HG02571 (cell line): ENCODE data around the gene ADSS1.

ENCODE experiments used
- ATAC-seq: cut with Tn5 transposase; IDR thresholded peaks from one replicate; pipeline ENCODE4 v1.9.1; 2021; ENCODE audit warnings: mild to moderate bottlenecking, moderate library complexity; ENCODE audit not compliant: unreplicated experiment

The ADSS1 gene

DNA sequence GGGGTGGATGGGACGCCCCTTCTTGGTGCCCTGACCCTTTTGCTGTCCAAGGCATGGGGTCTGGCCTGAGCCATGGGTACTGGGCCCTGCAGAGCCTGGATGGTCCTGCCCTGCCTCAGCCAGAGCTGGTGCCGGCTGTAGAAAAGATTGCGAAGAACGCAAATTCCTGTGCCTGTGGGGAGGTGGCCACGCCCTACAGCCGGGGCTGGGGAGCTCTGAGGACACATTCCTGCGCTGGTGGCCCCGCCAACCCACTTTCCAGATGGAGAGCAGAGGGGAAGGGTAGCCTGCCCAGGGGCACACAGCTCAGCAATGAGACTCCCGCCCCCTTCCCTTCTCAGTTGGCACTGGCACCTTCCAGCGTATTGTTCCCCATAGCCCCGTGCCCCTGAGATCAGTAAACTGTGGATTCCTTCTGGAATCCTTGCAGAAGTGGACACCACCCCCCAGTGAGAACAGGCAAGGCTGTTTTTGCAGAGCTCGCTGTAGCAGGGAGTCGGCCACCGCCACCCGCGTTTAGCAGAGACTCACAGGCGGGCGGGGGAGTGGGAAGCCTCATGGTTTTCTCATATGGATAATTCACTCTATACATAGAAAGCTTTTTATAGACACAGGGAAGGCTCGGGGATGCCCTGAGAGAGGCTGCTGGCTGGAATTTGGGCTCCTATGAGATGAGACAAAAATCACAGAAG lies 26.0 kb upstream of the ADSS1 start:
- ATAC-seq, result no peak

DNA sequence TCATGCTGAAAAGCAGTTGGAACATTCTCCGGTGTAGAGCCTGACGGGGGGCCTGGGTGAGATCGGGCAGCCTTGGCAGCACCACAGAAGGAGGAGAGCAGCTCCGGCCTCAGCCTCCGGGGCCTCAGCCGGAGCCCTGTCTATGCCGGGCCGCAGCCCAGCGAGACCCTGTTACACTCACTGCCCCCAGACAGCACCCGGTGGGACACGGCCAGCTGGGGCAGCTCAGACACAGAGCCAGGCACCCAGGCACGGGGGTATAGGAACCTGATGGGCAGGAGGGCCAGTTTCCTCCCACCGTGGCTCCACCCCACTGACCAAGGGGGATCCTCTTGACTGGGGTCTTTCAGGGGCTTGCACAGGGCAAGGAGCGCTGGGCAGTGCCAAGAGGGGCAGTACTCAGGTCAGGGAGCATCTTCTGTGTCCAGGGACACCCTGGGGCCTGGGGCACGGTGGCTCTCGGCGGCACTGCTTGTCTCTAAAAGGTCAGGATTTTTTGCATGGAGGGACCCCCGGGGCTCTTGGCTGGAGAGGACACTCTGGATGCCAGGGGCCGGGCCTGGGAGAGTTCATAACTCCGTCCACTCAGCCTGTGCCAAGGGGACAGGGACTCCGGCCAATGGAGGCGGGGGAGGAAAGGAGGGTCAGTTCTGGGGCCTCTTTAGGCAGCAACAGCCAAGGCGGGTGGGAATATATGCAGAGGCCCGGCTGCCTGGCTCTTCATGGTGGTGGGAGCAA lies 25.2 kb upstream of the ADSS1 start:
- no peak for ATAC-seq

DNA sequence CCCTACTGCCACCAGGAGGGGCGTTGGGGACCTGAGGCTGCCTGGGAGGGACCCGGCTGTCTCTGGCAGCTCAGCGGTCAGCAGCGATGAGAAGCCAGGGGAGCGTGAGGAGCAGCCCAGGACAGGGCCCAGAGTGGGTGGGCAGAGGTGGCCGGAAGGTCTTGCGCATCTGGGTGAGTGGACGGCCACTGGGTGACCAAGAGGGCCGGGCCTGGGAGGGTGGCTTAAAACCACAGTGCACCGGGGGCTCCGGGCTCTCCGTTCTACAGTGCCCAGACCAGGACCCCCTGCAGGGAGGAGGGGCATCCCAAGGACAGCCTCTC lies 24.6 kb upstream of the ADSS1 start:
- ATAC-seq, result no peak

DNA sequence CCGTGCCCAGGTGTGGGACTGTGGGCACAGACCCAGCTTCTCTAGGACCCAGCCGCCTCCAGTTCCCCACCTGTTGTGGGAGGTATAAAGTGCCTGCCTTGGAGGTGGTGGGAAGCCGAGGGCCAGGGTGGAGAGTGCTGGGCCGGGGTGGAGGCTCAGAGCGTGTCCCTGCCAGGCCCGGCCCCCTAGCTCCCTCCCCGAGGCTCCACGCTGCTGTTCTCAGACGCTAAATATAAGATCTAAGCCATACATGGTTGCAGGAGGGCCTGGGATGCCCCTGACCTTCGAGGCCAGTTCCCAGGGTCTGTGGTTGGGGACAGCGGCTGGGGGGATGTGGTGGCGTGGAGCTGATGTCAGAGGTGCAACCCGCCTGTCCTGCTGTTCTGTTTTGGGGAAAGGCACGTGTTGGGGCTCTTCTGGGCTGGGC lies 23.8 kb upstream of the ADSS1 start:
- ATAC-seq, result no peak

DNA sequence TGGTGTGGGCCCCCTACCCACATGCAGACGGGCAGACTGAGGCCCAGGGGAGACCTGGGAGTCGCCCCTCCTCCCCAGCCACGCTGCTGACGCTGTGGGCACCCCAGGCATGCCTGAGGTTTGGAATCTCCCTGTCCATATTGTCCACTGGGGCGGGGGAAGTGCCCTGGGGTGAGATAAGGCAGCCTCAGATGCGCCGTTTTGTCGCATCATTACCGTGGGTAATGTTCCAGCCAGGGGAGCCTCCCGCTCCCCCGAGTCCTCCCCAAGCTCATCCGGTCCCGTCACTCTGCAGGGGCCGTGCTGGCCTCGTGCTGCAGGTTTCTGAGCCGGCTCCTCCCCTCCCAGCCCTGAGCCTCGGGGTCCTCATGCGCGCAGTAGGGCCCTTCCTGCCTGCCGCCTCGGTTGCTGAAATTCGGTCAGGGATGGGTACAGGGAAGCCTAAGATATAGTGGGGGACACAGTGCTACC lies 23.2 kb upstream of the ADSS1 start:
- ATAC-seq, result no peak

DNA sequence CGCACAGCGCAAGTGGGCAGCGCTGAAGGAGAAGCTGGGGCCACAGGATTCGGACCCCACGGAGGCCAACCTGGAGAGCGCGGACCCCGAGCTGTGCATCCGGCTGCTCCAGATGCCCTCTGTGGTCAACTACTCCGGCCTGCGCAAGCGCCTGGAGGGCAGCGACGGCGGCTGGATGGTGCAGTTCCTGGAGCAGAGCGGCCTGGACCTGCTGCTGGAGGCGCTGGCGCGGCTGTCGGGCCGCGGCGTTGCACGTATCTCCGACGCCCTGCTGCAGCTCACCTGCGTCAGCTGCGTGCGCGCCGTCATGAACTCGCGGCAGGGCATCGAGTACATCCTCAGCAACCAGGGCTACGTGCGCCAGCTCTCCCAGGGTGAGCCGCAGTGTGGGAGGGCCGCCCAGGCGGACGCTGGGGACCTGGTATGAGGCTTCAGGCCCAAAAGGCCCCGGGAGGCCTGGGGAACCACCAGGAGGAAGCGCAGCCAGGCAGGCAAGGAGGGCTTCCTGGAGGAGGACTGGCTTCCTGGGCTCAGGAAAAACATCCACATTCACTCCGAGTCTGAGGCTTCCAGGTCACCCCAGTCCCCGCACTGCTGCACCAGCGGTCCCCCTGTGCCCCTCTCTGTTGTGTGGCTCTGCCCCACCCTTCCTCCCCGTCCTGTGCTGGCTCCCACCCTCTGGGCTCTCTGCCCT lies 22.5 kb upstream of the ADSS1 start:
- no peak for ATAC-seq

DNA sequence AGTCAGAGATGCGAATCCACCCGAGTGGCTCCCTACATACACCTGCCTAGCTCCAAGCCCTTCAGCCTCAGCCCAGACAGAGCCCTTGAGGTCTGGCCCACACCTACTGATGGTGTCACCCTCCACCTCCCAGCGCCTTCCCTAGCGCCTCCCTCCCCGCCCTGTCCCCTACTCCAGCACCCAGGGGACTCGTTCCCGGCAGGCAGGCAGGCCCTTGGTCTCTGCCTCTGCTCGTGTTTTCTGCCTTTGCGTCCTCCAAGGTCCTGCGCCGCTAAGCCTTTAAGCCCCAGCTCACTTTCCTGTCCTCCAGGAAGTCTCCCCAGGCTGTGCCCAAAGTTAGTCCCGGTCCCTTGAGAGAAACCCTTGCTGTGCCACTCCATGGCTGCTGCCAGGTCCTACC lies 21.9 kb upstream of the ADSS1 start:
- no peak for ATAC-seq

DNA sequence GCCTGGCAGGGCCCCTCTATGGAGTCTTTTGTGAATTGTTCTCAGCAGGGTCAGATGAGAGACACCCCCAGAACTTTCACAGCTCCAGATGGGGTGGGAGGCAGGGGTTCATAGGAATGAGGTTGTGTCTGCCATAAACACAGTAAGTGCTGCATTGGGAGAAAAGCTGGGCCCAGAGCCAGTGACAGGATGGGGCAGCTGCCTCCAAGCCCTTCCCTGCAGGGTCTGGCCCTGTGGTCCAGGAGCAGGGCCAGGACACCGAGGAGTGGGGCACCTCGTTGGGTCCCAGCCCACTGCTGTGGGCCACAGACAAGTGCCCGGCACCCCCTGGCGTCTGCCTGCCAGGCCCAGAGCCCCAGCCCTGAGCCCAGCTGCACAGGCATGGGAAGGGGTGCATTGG lies 21.4 kb upstream of the ADSS1 start:
- no peak for ATAC-seq

DNA sequence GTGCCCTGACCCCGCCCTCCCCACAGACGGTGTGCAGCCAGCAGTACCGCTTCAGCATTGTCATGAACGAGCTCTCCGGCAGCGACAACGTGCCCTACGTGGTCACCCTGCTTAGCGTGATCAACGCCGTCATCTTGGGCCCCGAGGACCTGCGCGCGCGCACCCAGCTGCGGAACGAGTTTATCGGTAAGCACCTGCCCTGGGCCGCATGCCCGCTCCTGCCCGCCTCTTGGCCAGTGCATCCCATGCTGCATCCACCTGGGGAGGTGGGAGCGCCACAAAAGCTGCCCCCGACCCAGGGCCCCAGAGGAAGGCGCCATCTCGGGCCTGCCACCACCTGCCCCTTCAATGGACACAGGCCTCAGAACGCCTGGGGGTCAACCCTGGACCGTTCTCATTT lies 20.8 kb upstream of the ADSS1 start:
- no peak for ATAC-seq

DNA sequence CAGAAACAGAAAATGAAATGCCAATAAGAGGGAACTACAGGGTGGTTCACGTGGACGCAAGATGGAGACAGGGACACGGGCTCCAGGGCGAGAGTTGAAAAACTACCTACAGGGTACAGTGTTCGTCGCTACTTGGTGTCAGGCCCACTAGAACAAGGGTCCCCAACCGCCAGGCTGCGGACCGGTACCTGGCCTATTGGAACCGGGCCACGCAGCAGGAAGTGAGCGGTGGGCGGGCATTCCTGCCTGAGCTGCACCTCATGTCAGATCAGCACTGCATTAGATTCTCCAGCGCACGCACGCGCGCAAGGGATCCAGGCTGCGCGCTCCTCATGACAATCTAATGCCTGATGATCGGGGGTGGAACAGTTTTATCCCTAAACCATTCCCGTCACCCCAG lies 19.8 kb upstream of the ADSS1 start:
- ATAC-seq, result no peak

DNA sequence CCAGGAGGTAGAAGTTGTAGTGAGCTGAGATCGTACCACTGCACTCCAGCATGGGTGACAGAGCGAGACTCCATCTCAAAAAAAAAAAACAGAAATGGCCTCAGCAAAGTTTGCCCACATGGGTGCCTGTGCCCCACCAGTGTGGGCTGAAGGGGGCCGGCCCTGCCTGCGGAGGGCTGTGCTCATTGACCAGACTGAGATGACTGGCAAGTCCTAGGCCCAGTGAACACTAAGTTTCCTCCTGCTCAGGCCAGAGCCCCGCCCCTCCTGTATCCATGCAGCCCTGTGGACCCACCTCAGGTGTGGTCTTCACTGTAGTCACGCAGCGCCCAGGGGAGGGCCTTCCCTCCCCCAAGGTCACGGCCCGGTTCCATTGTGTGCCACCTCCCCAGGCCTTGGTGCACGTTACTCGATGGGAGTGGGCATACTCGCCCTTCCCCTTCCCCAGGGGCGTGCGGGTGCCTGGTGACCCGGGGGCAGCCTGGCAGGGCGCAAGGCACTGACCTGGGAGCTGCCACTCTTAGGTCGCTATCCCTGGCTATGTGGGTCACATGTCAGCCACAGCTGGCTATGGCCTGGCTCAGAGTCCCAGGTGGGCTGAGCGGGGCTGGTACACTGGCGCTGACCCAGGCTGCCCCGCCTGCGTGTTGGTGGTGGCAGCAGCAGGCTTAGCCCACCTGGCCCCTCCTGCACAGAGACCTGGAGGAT lies 18.5 kb upstream of the ADSS1 start:
- no peak for ATAC-seq

DNA sequence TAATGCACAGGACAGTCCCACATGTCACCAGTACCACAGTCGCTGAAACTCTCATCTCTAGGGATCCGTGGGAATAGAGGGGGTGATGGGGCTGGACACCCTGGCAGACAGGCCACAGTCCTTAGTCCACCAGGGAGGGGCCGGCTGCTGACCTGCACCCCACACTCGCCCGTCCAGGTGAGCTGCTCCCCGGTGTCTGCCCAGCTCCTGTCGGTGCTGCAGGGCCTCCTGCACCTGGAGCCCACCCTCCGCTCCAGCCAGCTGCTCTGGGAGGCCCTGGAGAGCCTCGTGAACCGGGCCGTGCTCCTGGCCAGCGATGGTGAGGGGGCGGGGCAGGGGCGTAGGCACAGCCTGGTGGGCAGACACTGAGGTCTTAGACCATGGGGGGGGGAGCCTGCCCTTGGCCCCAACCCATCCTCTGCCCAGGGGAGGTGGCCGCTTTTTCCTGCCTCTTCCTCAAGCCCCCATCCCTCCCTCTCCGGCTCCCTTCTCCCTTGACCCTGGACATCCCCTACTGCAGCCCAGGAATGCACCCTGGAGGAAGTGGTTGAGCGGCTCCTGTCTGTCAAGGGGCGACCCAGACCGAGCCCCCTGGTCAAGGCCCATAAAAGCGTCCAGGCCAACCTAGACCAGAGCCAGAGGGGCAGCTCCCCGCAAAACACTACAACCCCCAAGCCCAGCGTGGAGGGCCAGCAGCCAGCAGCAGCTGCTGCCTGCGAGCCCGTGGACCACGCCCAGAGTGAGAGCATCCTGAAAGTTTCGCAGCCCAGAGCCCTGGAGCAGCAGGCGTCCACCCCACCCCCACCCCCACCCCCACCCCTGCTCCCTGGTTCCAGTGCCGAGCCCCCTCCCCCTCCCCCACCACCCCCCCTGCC lies 17.1 kb upstream of the ADSS1 start:
- no peak for ATAC-seq

DNA sequence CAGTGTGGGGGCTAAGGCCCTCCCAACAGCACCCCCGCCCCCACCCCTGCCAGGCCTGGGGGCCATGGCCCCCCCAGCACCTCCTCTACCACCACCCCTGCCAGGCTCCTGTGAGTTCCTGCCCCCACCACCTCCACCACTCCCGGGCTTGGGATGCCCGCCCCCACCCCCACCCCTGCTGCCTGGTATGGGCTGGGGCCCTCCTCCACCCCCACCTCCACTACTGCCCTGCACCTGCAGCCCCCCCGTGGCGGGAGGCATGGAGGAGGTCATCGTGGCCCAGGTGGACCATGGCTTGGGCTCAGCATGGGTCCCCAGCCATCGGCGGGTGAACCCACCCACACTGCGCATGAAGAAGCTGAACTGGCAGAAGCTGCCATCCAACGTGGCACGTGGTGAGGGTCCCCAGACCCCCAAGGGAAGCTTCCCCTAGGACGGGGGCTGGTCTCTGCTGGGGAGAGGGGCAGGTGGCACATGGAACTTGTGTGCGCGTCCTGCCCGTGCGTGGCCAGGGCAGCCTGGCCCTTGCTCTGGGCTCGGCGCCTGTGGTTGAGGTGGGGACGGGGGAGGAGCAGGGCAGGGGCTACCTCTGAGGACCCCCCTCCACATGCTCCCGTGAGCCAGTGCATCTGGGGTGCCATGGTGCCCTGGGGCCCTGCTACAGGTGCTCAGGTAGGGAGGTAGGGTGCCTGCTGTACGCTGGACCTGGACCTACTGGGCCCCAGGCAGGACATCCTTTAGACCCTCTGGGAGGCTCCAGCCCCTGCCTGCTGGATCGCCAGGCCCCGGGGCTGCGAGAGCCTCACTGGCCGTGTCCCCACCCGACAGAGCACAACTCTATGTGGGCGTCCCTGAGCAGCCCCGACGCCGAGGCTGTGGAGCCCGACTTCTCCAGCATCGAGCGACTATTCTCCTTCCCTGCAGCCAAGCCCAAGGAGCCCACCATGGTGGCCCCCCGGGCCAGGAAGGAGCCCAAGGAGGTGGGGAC lies 16.1 kb upstream of the ADSS1 start:
- no peak for ATAC-seq

DNA sequence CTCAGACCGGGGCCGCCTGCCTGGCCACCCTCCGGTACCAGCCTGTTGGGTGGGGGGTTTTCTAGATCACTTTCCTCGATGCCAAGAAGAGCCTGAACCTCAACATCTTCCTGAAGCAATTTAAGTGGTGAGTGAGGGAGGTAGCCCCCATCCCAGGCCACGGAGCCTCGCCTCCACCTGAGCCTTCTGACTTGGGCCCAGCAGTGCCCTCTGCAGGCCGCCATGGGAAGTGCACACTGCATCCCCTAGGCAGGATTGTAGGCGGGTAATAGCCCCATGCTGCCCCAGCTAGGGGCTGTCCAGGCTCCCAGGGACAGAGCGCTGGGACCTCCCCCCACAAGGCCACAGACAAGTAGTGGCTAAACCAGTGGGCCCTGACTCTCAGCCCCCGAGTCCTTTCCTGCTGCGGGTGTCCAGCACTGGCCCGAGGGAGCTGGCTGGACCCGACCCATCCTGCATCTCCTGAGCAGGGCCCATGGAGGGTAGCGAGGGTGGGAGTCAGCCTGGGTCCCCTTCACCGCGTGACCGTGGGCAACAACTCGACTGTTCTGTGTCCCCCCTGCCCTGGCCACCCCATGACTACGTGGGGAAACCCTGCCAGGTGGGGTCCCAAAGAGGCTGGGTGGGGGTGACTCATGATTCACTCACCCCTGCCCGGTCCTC lies 15.3 kb upstream of the ADSS1 start:
- no peak for ATAC-seq

DNA sequence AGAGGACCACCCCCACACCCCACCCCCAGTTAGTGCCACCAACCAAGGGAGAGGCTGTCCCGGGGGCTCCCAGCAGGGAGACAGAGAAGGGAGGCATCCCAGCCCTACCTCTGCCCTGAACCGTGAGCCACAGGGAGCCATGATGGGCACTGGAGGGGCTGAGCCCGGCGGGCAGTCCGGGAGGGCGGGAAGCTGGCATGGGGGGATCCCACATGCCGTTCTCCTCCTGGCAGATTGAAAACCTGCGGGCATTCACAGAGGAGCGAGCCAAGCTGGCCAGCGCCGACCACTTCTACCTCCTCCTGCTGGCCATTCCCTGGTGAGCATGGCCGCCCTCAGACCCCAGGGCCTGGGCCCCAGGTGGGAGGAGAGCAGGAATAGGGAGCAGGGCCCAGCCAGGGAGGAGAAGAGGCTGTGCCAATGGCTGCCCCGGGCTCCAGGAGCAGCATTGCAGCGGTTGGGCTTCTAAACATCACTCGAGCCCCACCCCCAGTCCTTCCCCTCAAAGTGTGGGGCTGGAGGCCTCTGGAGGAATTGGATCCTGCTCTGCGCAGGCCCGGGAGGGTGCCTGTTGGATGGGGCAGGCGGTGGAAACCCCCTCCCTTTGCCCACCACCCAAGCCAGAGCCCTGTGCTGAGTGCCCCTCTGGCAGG lies 14.5 kb upstream of the ADSS1 start:
- ATAC-seq, result no peak

DNA sequence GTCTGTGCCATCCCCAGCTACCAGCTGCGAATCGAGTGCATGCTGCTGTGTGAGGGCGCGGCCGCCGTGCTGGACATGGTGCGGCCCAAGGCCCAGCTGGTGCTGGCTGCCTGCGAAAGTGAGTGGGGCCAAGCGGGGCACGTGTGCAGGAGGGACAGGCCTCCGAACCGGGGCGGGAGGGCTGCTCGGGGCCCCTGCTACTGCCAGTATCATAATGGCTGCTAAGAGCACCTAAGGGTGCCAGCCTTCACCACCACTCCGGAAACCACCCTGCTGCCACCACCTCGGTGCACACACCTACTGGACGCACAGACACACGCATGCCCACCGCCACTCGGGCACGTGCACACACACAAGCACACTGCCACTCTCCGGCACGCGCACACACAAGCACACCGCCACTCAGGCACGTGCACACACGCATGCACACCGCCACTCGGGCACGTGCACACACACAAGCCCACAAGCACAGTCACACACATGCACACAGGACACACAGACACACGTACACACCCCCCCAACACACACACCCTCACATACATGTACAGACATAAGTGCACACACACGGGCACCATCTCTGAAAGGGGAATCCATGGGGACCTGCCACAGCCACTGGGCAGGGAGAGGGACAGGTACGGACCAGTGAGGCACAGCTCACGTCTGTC lies 13.8 kb upstream of the ADSS1 start:
- no peak for ATAC-seq

DNA sequence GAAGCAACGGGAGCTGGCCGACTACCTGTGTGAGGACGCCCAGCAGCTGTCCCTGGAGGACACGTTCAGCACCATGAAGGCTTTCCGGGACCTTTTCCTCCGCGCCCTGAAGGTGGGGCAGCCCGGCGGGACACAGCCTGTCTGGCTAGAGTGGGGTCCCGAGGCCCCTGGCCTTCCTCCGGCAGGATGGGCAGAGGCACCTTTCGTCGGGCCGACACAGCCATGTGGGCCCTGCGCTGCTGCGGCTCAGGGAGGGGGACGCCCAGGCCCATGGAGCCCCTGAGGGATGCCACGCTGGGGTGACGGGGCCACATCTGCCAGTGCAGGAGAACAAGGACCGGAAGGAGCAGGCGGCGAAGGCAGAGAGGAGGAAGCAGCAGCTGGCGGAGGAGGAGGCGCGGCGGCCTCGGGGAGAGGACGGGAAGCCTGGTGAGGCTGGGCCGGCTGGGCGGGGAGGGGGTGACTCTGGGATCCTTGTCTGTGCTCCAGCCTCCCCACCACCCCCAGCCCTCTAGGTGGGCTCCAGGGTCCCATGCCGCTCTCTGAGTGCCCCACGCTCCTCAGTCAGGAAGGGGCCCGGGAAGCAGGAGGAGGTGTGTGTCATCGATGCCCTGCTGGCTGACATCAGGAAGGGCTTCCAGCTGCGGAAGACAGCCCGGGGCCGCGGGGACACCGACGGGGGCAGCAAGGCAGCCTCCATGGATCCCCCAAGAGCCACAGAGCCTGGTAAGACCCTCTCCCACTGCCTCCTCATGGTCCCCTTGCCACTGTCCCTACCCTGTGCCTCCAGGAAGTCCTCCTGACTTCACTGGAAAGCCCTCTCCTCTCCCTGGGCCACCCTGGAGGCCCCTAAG lies 10.9 kb upstream of the ADSS1 start:
- no peak for ATAC-seq
